Measurements from ENCODE around the gene UBE2S.
"Not testable (repeated sequence)": the region's sequence is repeated elsewhere in the genome, so short reads cannot be mapped to it uniquely, and the experiment has no call there.

UBE2S gene

GRCh38 chr19:55440411-55441105 lies 33.0 kb upstream of the UBE2S start:
- no peak for DNase-seq (ENCODE audit: low read depth)

GRCh38 chr19:55439052-55439451 lies 31.5 kb upstream of the UBE2S start:
- no peak for DNase-seq (ENCODE audit: low read depth)

DNA sequence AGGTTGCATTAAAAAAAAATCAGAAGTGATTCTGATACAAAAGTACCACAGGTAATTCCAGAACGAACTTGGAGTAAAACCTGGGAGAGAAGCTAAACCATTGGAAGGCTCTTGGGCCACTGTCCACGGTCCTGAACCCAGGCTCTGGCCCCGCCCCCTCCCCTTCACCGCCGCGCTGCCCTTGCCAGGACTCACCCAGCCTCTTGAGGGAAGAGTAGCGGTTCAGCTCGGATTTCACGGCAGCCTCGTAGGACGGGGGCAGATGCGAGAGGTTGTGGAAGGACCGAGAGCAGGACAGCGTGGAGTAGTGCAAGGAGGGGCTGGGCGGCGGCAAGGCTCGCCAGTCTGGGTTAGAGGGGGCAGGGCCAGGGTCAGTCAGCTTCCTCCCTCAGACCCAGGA lies 29.8 kb upstream of the UBE2S start:
- DNase-seq (ENCODE audit: low read depth), result no peak

GRCh38 chr19:55436847-55437246 lies 29.3 kb upstream of the UBE2S start:
- no peak for DNase-seq (ENCODE audit: low read depth)

DNA sequence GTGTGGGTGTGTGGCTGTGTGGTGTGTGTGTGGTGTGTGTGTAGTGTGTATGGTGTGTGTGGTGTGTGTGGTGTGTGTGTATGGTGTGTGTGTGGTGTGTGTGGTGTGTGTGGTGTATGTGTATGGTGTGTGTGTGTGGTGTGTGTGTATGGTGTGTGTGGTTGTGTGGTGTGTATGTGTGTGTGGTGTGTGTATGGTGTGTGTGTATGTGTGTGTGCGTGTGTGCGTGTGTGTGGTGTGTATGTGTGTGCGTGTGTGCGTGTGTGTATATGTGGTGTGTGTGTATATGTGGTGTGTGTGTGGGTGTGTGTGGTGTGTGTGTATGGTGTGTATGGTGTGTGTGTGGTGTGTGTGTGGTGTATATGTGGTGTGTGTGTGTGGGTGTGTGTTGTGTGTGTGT lies 27.4 kb upstream of the UBE2S start:
- no peak for DNase-seq (ENCODE audit: low read depth)

- no peak for DNase-seq (ENCODE audit: low read depth)
Observed at GRCh38 chr19:55434356-55434919, 26.9 kb upstream of the UBE2S start.

GRCh38 chr19:55433292-55433691 lies 25.7 kb upstream of the UBE2S start:
- DNase-seq (ENCODE audit: low read depth), result no peak

DNA sequence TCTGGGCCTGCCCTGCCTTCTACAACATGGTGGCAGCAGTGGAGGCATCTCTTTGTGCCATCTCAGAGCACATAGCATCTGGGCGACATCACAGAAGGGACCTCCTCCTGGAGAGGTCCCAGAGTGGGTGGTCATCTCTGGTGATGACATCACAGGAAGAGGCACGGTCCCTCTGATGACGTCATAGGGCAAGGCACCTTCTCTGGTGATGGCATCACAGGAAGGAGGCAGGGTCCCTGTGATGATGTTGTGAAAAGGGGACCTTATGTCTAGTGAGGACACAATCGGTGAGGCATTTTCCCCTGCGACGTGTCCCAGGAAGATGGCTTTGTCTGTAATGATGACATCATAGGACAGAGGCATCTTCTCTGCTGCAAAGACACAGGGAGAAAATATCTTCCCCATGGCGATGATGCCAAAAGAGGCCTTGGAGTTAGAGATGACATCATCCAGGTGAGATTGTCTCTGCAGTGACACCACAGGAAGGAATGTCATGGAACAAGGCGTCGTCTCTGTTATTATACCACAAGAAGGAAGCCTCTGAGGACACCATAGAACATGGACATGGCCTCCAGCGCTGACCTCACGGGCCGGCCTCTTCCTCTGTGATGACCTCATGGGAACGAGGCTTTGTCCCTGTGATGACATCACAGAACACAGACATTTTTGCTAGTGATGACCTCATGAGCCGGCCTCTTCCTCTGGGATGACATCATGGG lies 24.8 kb upstream of the UBE2S start:
- no peak for DNase-seq (ENCODE audit: low read depth)

DNA sequence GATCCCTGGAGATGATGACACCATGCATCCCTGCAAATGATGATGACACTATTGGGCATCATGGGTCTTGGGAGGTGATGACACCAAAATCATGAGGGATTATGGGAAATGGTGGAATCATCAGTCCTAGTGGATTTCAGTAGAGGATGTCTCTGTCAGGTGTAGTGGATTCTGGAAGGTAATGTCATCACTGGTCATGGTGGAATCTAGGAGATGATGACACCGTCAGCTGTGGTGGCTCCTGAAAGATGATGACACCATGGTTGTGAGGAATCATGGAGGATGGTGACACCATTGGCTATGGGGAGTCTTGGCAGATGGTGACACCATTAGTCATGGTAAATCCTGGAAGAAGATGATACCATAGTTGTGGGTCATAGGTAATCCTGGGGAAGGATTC lies 23.6 kb upstream of the UBE2S start:
- no peak for DNase-seq (ENCODE audit: low read depth)

GRCh38 chr19:55426042-55426441 lies 18.5 kb upstream of the UBE2S start:
- DNase-seq (ENCODE audit: low read depth), result no peak

- no peak for DNase-seq (ENCODE audit: low read depth)
Observed at GRCh38 chr19:55424518-55424917, 16.9 kb upstream of the UBE2S start.

GRCh38 chr19:55423225-55424005 lies 15.8 kb upstream of the UBE2S start:
- DNase-seq (ENCODE audit: low read depth), result no peak

DNA sequence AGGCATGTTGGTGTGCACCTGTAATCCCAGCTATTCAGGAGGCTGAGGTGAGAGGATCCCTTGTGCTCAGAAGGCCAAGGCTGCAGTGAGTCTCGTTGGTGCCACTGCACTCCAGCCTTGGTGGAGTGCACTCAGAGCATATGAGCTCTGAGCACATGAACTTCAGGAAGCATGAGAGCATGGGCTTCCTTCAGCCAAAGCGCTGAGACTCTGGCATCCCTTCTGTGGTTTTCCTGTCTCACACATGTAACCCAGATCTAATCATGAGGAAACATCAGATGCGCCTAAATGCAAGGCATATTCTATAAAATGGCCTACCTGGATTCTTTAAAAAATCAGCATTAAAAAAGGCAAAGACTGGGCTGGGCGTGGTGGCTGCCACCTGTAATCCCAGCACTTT lies 13.7 kb upstream of the UBE2S start:
- DNase-seq (ENCODE audit: low read depth), result peak; percentile 34

DNA sequence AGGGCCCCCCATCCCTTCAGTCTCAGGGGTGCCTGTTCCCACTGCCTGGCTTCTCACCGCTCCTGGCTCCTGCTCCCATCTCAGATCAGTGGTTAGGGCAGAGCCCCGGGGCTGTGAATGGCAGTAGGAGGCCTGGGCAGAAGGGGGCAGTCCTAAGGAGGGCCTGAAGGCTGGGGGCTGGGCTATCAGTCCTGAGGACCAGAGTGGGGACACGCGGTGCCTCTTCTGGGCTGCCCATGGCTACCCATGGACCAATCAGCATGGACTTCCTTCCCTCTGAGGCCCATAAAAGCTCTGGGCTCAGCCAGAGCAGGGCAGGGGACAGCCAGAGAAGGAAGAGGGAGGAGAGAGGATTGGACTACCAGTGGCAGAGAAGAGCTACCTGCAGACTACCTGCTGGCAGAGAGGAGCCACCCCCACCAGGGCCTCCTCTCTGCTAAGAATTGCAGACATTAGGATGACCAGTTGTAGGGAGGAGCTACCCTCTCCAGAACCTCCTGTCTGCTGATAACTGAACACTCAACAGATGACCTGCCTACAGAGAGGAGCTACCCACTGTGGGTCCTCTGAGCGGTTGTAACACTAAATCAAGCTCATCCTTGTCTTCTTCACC lies 12.1 kb upstream of the UBE2S start:
- no peak for DNase-seq (ENCODE audit: low read depth)

DNA sequence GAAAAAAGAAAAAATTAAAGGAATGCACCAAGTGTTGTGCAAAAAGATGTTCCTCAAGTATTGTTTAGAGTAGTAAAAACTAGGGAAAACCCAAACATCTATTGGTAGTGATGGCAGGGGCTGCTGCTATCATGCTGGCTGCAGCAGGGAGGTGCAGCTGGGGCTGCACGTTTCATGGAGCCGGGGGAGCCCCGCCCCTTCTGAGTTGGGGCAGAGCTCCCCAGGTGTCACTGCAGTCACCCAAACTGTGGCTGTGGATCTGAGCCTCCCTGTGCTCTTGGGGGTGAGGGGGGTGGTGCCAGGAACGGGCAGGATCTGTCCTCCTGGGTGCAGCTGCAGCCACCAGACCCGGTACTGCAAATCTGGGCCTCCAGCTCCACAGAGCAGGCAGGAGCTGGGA lies 11.5 kb upstream of the UBE2S start:
- DNase-seq (ENCODE audit: low read depth), result no peak

DNA sequence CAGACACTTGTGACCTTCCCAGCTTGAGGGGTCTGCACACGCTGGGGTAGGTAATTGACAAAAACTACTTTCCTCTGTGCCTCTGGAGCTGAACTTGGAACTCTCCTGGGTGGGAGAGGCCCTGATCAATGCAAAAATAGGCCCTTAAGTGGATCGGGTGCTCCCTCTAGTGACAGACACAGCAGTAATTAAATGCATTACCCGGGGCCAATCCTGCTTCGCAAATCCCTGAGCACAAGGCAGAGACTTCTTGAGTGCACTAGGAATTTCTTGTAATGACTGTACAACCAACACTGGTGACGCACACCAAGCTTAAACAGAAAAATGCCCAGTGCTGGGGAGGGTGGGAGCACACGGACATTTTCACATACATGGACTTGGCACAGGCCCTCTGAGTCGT lies 10.6 kb upstream of the UBE2S start:
- DNase-seq (ENCODE audit: low read depth), result no peak

DNA sequence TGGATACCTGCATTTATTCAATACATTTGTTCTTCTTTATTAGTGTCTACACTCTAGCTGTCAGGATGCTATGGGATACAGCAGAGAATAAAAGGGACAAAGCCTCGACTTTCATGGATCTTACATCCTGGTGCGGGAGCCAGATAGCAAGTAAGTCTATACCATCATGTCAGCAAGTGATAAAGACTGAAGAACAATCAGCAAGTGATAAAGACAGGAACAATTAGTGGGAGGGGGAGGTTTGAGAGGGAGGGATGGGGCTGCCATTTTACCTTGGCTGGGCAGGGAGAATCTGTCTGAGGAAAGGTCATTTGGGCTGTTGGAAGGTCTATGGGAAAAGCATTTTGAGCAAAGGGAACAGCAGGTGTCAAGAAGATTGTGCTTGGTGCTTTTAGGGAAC lies 2.6 kb upstream of the UBE2S start:
- no peak for DNase-seq (ENCODE audit: low read depth)

- not testable (repeated sequence) for DNase-seq (ENCODE audit: low read depth)
Observed at GRCh38 chr19:55409179-55409578, 1.6 kb upstream of the UBE2S start.

GRCh38 chr19:55408533-55408872 lies 915 bp upstream of the UBE2S start:
- no peak for DNase-seq (ENCODE audit: low read depth)

- DNase-seq (ENCODE audit: low read depth), result peak; percentile 96
Observed at GRCh38 chr19:55407800-55408532, 378 bp upstream of the UBE2S start.

DNA sequence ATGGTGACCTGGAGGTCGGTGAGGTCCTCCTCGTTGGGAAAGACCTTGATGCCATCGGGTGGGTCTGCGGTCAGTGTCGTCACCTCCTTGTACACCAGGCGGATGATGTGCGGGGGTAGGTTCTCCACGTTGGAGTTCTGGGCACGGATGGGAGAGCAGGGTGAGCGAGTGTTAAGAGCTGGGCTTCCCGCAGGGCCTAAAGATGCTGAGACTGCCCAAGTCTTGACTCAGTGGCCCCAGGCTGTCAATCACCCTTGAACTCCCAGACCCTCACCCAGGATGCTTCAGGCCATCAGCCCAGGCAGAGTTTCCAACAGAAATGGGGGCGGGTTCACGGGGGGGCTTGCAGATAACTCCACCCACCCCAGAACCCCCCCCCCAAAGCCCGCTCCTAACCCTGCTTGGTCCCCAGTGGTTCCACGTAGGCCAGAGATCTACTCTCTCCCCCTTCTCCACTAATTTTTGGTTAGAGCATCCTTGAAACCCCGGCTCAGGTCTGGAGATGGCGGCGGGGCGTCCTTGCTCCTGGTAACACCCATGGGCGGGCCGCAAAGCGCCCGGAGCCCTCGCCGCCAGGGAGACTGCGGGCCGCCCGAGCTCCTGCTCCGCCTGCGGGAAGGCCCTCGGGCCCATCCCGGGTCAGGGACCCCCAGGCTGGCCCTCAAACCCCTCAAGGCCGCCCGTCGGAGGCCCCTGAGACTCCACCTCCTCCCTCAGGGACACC lies 600 bp downstream of the UBE2S start:
- DNase-seq (ENCODE audit: low read depth), result no peak

Measured in T-helper 22 cell (primary cell).